ENCODE results near the gene SLC66A2. TPM values are rescaled to one million over a fixed set of nuclear protein-coding genes. Genes with fewer than 3 reads are reported as not detected.

The SLC66A2 gene
- total RNA-seq, 2 experiments from 2014 or later, result 44.5 to 44.8 TPM

DNA sequence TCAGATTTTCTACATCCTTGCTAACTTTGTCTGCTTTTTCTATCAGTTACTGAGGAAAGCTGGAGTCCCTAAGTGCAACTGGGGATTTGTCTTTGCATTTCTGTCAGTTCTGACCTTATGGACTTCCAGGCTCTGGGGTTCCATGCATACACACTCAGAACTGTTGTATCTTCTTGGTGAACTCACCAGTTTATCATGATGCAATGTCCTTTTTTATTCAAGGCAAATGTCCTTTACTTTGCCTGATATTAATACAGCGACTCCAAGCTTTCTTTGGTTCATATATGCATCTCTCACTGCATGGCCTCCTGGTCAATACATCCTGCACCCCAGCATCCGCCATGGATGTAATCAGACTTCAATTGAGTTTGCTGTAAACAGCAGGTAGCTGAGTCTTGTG is 44.7 kb downstream of the SLC66A2 start:
- Mint-ChIP-seq H3K4me3 (no peak overlapping the region), H3K4me1 (ENCODE audit: low read depth) (no peaks in the 10 kb centered on the region), H3K36me3 (ENCODE audit: low read depth) (peaks cover 30% of the 10 kb centered on the region), H3K27ac (no peak overlapping the region), H3K27me3 (no peaks in the 10 kb centered on the region), H3K9me3 (no peaks in the 10 kb centered on the region)
- H3K27me3 ChIP-seq (ENCODE audit: control insufficient read depth in 1 of 2, insufficient read depth in 2 of 2, low read length in 2 of 2), result no peaks in the 10 kb centered on the region
- POLR2A ChIA-PET, result no interaction called here
- H3K27ac ChIP-seq (ENCODE audit: low read depth in 1 of 2, low read length in 2 of 2), result no peak overlapping the region
- intact Hi-C loops (cut with DNase I, micrococcal nuclease), result loop anchor here in 1 of 2 experiments (1.0 kb wide), 1 partner anchor 26 kb away; no protein-coding TSS in a partner anchor
- peaks cover 0 to 28% of the 10 kb centered on the region in 2 experiments for H3K9me3 ChIP-seq (ENCODE audit: control insufficient read depth in 1 of 2, insufficient read depth in 1 of 2, low read length in 2 of 2)
- no peak overlapping the region for H3K4me3 ChIP-seq (ENCODE audit: low read length)
- peaks cover 13% of the 10 kb centered on the region for H3K36me3 ChIP-seq (ENCODE audit: insufficient read depth, low read length)
- DNase-seq (no peak), ATAC-seq (ENCODE audit: poor library complexity) (no peak)
- TF ChIP-seq, protein P1, sequence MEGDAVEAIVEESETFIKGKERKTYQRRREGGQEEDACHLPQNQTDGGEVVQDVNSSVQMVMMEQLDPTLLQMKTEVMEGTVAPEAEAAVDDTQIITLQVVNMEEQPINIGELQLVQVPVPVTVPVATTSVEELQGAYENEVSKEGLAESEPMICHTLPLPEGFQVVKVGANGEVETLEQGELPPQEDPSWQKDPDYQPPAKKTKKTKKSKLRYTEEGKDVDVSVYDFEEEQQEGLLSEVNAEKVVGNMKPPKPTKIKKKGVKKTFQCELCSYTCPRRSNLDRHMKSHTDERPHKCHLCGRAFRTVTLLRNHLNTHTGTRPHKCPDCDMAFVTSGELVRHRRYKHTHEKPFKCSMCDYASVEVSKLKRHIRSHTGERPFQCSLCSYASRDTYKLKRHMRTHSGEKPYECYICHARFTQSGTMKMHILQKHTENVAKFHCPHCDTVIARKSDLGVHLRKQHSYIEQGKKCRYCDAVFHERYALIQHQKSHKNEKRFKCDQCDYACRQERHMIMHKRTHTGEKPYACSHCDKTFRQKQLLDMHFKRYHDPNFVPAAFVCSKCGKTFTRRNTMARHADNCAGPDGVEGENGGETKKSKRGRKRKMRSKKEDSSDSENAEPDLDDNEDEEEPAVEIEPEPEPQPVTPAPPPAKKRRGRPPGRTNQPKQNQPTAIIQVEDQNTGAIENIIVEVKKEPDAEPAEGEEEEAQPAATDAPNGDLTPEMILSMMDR (IDR thresholded peaks at IDR 0.05), result no peak
- CTCF ChIA-PET, result no interaction called here
- no peaks in the 10 kb centered on the region for H3K4me1 ChIP-seq (ENCODE audit: insufficient read depth, low read length)

DNA sequence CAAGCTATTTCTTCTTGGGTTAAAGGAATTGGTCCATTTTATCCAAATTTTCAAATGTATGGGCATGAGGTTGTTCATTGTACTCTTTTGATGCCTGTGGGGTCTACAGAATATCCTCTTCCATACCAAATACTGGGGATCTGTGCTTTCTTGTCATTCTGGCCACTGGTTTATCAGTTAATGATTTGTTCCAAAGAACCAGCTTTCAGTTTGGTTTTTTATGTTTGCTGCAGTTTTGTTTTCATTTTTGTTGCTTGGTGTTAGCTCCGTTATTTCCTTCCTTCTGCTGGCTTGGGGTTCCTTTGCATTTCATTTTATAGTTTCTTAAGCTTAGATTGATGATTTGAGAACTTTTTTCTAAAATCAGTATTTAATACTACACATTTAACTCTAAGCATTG is 45.5 kb downstream of the SLC66A2 start:
- no peaks in the 10 kb centered on the region for H3K27me3 ChIP-seq (ENCODE audit: control insufficient read depth in 1 of 2, insufficient read depth in 2 of 2, low read length in 2 of 2)
- POLR2A ChIA-PET, result no interaction called here
- H3K4me3 Mint-ChIP-seq, result no peak overlapping the region
- H3K9me3 ChIP-seq (ENCODE audit: control insufficient read depth in 1 of 2, insufficient read depth in 1 of 2, low read length in 2 of 2), result peaks cover 0 to 35% of the 10 kb centered on the region in 2 experiments
- H3K27me3 Mint-ChIP-seq, result no peaks in the 10 kb centered on the region
- CTCF ChIA-PET, result no interaction called here
- H3K4me1 ChIP-seq (ENCODE audit: insufficient read depth, low read length), result no peaks in the 10 kb centered on the region
- no peaks in the 10 kb centered on the region for H3K4me1 Mint-ChIP-seq (ENCODE audit: low read depth)
- H3K36me3 Mint-ChIP-seq (ENCODE audit: low read depth), result peaks cover 32% of the 10 kb centered on the region
- TF ChIP-seq, protein P1 (IDR thresholded peaks at IDR 0.05), result no peak
- H3K36me3 ChIP-seq (ENCODE audit: insufficient read depth, low read length), result peaks cover 13% of the 10 kb centered on the region
- intact Hi-C loops (cut with DNase I, micrococcal nuclease), result loop anchor here in 1 of 2 experiments (1.0 kb wide), 1 partner anchor 26 kb away; no protein-coding TSS in a partner anchor
- no peak overlapping the region for H3K27ac Mint-ChIP-seq
- H3K4me3 ChIP-seq (ENCODE audit: low read length), result no peak overlapping the region
- DNase-seq, result no peak
- H3K9me3 Mint-ChIP-seq, result no peaks in the 10 kb centered on the region
- no peak overlapping the region for H3K27ac ChIP-seq (ENCODE audit: low read depth in 1 of 2, low read length in 2 of 2)
- ATAC-seq (ENCODE audit: poor library complexity), result no peak

DNA sequence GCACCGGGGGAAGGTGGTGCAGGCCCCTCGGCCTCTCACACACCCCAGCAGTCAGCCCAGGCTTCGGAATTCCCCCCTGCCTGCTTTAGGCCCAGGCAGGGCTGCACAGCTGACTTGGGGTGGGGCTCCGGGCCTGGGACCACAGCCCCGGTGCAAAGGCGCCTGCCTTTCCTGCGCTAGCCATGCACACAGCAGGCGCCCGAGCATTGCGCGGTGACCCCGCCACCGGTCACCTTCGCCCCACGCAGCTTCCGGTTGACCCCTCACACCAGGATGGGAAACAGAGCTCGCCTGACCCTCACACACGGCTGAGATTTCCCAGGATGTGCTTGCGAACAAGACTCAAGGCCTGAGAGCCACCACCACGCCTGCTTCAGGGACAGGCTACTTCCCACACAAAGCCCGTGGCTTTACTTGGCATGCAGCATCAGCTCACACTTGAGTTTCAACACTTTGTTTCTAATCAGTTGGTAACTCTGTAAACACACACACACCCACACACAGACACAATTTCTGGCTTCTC is 46.0 kb downstream of the SLC66A2 start:
- H3K4me3 Mint-ChIP-seq, result no peak overlapping the region
- no peak overlapping the region for H3K27ac Mint-ChIP-seq
- CTCF ChIA-PET, result no interaction called here
- peaks cover 0 to 41% of the 10 kb centered on the region in 2 experiments for H3K9me3 ChIP-seq (ENCODE audit: control insufficient read depth in 1 of 2, insufficient read depth in 1 of 2, low read length in 2 of 2)
- DNase-seq (no peak), ATAC-seq (ENCODE audit: poor library complexity) (no peak)
- no peaks in the 10 kb centered on the region for H3K9me3 Mint-ChIP-seq
- POLR2A ChIA-PET, result no interaction called here
- no peak overlapping the region for H3K4me3 ChIP-seq (ENCODE audit: low read length)
- H3K27ac ChIP-seq (ENCODE audit: low read depth in 1 of 2, low read length in 2 of 2), result no peak overlapping the region
- H3K4me1 ChIP-seq (ENCODE audit: insufficient read depth, low read length), result no peaks in the 10 kb centered on the region
- TF ChIP-seq, protein P1 (IDR thresholded peaks at IDR 0.05), result no peak
- H3K27me3 ChIP-seq (ENCODE audit: control insufficient read depth in 1 of 2, insufficient read depth in 2 of 2, low read length in 2 of 2), result no peaks in the 10 kb centered on the region
- peaks cover 30% of the 10 kb centered on the region for H3K36me3 Mint-ChIP-seq (ENCODE audit: low read depth)
- peaks cover 13% of the 10 kb centered on the region for H3K36me3 ChIP-seq (ENCODE audit: insufficient read depth, low read length)
- H3K27me3 Mint-ChIP-seq, result no peaks in the 10 kb centered on the region
- H3K4me1 Mint-ChIP-seq (ENCODE audit: low read depth), result no peaks in the 10 kb centered on the region
- intact Hi-C loops (cut with DNase I, micrococcal nuclease), result no loop called here

Measured in CD4-positive, alpha-beta T cell (primary cell).